Esophagus muscularis mucosa (tissue), 4 donors: ENCODE results near the gene ITGA8. TPM values are rescaled to one million over a fixed set of nuclear protein-coding genes. Genes with fewer than 3 reads are reported as not detected.

Experiments used
- DNase-seq: peaks from one replicate; pipeline ENCODE4 v3.0.0-alpha.2; 2017; ENCODE audit errors: extremely low spot score
- H3K27ac ChIP-seq, 4 donors: fragments of 200-600 bp; sonication (generic); replicated peaks in 1 of 4; 1 replicate in 3 of 4; 2 replicates in 1 of 4; pipeline ENCODE4 v1.5.1; 2016 to 2019; ENCODE audit warnings: mild to moderate bottlenecking in 1 of 4
- H3K27me3 ChIP-seq, 4 donors: fragments of 200-600 bp; sonication (generic); one replicate each; pipeline versions ENCODE4 v1.5.1 to v1.6.0; 2016 to 2019
- H3K36me3 ChIP-seq, 4 donors: fragments of 200-600 bp; sonication (generic); one replicate each; pipeline ENCODE4 v1.5.1; 2016 to 2019
- H3K4me1 ChIP-seq, 4 donors: fragments of 200-600 bp; sonication (generic); one replicate each; pipeline ENCODE4 v1.5.1; 2016 to 2019
- H3K4me3 ChIP-seq, 4 donors: fragments of 200-600 bp; sonication (generic); 1 replicate in 2 of 4; 2 replicates in 2 of 4; pipeline ENCODE4 v1.5.1; 2016 to 2019; ENCODE audit warnings: mild to moderate bottlenecking in 4 of 4, moderate library complexity in 1 of 4
- H3K9me3 ChIP-seq, 4 donors: fragments of 200-600 bp; sonication (generic); 1 replicate in 3 of 4; 2 replicates in 1 of 4; pipeline ENCODE4 v1.5.1; 2016 to 2019
- CTCF ChIP-seq, 3 experiments: fragments of 200-600 bp in 2 of 3; fragments of 450-650 bp in 1 of 3; sonication (generic) in 2 of 3; IDR thresholded peaks; one replicate each; pipeline ENCODE4 v1.5.1; 2017 to 2019; ENCODE audit warnings: antibody characterized with exemption in 3 of 3, mild to moderate bottlenecking in 2 of 3, moderate library complexity in 1 of 3
- EP300 ChIP-seq: sonication (generic); formaldehyde crosslinking; IDR thresholded peaks from one replicate; pipeline ENCODE4 v1.6.1; 2017; ENCODE audit warnings: antibody characterized with exemption
- POLR2A ChIP-seq: fragments of 450-650 bp; IDR thresholded peaks from one replicate; pipeline ENCODE4 v1.6.1; 2017; ENCODE audit warnings: antibody characterized with exemption, moderate library complexity, mild to moderate bottlenecking, low read depth
- POLR2AphosphoS5 ChIP-seq, 2 donors: sonication (generic); formaldehyde crosslinking; IDR thresholded peaks; one replicate each; pipeline ENCODE4 v1.6.1; 2017; ENCODE audit warnings: antibody characterized with exemption in 2 of 2
- WGBS: methylation state at CpG from one replicate; pipeline ENCODE4 v1.1.5; 2018; 5-methylcytosine and 5-hydroxymethylcytosine counted together
- intact Hi-C: fragments of 100-400 bp; cut with DNase I; formaldehyde crosslinking; loops from one replicate; pipeline ENCODE4 v1.15.1; 2023
- total RNA-seq, 4 donors: library from RNA; depleted of rRNA; stranded (reverse); fragments of >200 nt; gene quantifications; one replicate each; pipeline versions ENCODE4 v1.1.0 to v1.2.1, GENCODE V29; 2016

Gene ITGA8
- total RNA-seq, 4 donors from 2014 or later = 26.2 to 113 (median 50.4) TPM

GRCh38 chr10:15620836-15621515 lies 98.7 kb downstream of the ITGA8 start:
- H3K36me3 ChIP-seq = no peaks in the 10 kb centered on the region
- DNase-seq = no peak
- H3K27me3 ChIP-seq = no peaks in the 10 kb centered on the region
- intact Hi-C loops = no loop called here
- peaks cover 3 to 38% (median 25%) of the 10 kb centered on the region in 4 donors for H3K4me1 ChIP-seq
- H3K9me3 ChIP-seq = no peaks in the 10 kb centered on the region
- H3K4me3 ChIP-seq = no peak overlapping the region
- no peak overlapping the region for H3K27ac ChIP-seq
- no peak for TF ChIP-seq POLR2AphosphoS5 (IDR thresholded peaks at IDR 0.05)
- WGBS = 41% methylated on average over 3 of the region's 3 CpGs

GRCh38 chr10:15620337-15620736 lies 99.4 kb downstream of the ITGA8 start:
- Histone ChIP-seq H3K4me3 (no peak overlapping the region), H3K27ac (no peak overlapping the region), H3K36me3 (no peaks in the 10 kb centered on the region), H3K9me3 (no peaks in the 10 kb centered on the region), H3K27me3 (no peaks in the 10 kb centered on the region), H3K4me1 (peaks cover 3 to 32% (median 23%) of the 10 kb centered on the region in 4 donors)
- WGBS = 89% methylated on average over 5 of the region's 5 CpGs
- DNase-seq = no peak
- TF ChIP-seq POLR2A = no peak
- no peak for TF ChIP-seq CTCF (IDR thresholded peaks at IDR 0.05)
- no peak for TF ChIP-seq EP300
- TF ChIP-seq POLR2AphosphoS5 (IDR thresholded peaks at IDR 0.05) = no peak
- intact Hi-C loops = no loop called here

DNA sequence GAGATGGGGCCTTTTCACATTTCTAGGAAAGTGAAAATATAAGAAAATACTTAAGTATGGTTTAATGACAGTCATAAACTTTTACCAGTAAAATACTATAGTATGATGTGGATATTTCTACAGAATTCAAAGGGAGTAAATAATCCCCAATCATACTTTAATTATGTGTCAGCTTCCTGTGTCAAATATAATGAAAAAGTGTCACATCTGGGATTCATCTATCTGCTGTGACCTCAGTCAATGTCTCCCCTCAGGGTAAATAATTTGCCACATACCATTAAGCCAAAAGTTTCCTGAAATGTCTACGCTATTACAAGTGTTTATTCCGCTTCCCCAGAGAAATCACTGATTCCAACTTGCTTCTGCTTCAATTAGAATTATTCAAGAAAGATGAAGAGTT lies 110.5 kb downstream of the ITGA8 start:
- WGBS = 83% methylated on average over 2 of the region's 2 CpGs
- Histone ChIP-seq H3K9me3 (no peaks in the 10 kb centered on the region), H3K4me3 (no peak overlapping the region), H3K36me3 (no peaks in the 10 kb centered on the region), H3K4me1 (no peaks in the 10 kb centered on the region), H3K27ac (no peak overlapping the region), H3K27me3 (no peaks in the 10 kb centered on the region)
- DNase-seq = no peak
- TF ChIP-seq CTCF (IDR thresholded peaks at IDR 0.05) (no peak), EP300 (no peak), POLR2AphosphoS5 (IDR thresholded peaks at IDR 0.05) (no peak), POLR2A (no peak)
- intact Hi-C loops = no loop called here

DNA sequence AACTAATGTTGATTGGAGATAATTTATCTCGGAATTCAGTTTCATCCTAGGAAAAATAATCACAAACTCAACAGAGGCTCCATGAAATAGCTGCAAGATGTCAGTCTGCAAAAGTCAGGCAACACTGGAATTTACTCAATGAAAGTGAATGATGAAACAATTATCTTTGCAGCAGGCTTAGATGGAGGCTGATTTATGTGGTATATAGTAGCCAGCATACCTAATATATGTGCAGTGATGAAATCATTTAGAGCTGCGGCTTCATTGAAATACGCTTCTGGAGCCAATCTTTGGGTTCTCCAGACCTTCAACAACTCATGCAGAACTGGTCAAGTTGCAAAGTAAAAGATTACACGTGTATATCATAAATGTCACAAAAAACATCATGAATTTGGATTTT lies 113.3 kb downstream of the ITGA8 start:
- Histone ChIP-seq H3K27me3 (no peaks in the 10 kb centered on the region), H3K4me1 (peaks cover 0 to 3% (median 0%) of the 10 kb centered on the region in 4 donors), H3K4me3 (no peak overlapping the region), H3K27ac (no peak overlapping the region), H3K9me3 (no peaks in the 10 kb centered on the region), H3K36me3 (no peaks in the 10 kb centered on the region)
- no peak for DNase-seq
- TF ChIP-seq POLR2AphosphoS5 (IDR thresholded peaks at IDR 0.05) (no peak), CTCF (IDR thresholded peaks at IDR 0.05) (no peak), EP300 (no peak), POLR2A (no peak)
- WGBS = 86% methylated on average over 4 of the region's 4 CpGs
- intact Hi-C loops = no loop called here

GRCh38 chr10:15605740-15606369 lies 113.9 kb downstream of the ITGA8 start:
- no peak for DNase-seq
- Histone ChIP-seq H3K9me3 (no peaks in the 10 kb centered on the region), H3K27me3 (no peaks in the 10 kb centered on the region), H3K27ac (no peak overlapping the region), H3K4me3 (no peak overlapping the region), H3K4me1 (peaks cover 0 to 3% (median 0%) of the 10 kb centered on the region in 4 donors), H3K36me3 (no peaks in the 10 kb centered on the region)
- TF ChIP-seq POLR2A (no peak), CTCF (IDR thresholded peaks at IDR 0.05) (no peak), POLR2AphosphoS5 (IDR thresholded peaks at IDR 0.05) (no peak), EP300 (no peak)
- 71% methylated on average over 6 of the region's 6 CpGs for WGBS
- intact Hi-C loops = no loop called here
